HepG2 (cell line): ENCODE data around the gene HSPB8. TPM values are rescaled to one million over a fixed set of nuclear protein-coding genes. Genes with fewer than 3 reads are reported as not detected.

Experiments used
- ATAC-seq: fragments of 200-7000 bp; cut with Tn5 transposase; 3 replicates; pipeline ENCODE4 v1.9.1; 2020; ENCODE audit warnings: mild to moderate bottlenecking, moderate library complexity
- BruUV-seq: library from RNA; stranded (reverse); fragments of 400-500 nt; replicated peaks from 2 replicates; lab custom pipeline; 2021; lab: Mats Ljungman, UMichigan
- CTCF ChIA-PET: fragments of 300-600 bp; formaldehyde crosslinking; extraction: SDS; loops from one replicate; lab custom pipeline; 2021; ENCODE audit warnings: low total read pairs, inconsistent platforms, low intra/inter-chr PET ratio; lab: Yijun Ruan, JAX
- POLR2A ChIA-PET: fragments of 350-600 bp; sonication (Branson Sonifier 250); formaldehyde crosslinking; loops from one replicate; lab custom pipeline; 2020; ENCODE audit warnings: antibody characterized with exemption, inconsistent platforms; lab: Yijun Ruan, JAX
- DNase-seq: peaks from one replicate; pipeline ENCODE4 v3.0.0-alpha.2; 2015; ENCODE audit warnings: low spot score
- FAIRE-seq: peaks from 3 replicates; lab custom pipeline; 2011; peaks lifted over from hg19 to GRCh38; lab: Jason Lieb, UNC
- H2AFZ ChIP-seq: one replicate; pipeline ENCODE4 v1.6.1; 2011; ENCODE audit warnings: low read length, inconsistent platforms
- H3K27ac ChIP-seq: fragments of 300-600 bp; 3 replicates; pipeline ENCODE4 v1.8.0; 2011; ENCODE audit warnings: mixed run types, mild to moderate bottlenecking, mixed read lengths, low read length, inconsistent platforms; ENCODE audit not compliant: insufficient read depth; ENCODE audit errors: extremely low read length
- H3K27me3 ChIP-seq, 2 experiments: fragments of 200-600 bp in 1 of 2; 2 replicates in 1 of 2; 3 replicates in 1 of 2; pipeline versions ENCODE4 v1.6.0 to v1.8.0; 2011; ENCODE audit warnings: low read length in 2 of 2, mild to moderate bottlenecking in 2 of 2, moderate library complexity in 2 of 2, inconsistent platforms in 1 of 2; ENCODE audit not compliant: insufficient read depth in 2 of 2, control insufficient read depth in 1 of 2
- H3K36me3 ChIP-seq, 2 experiments: fragments of 200-600 bp in 1 of 2; replicated peaks in 1 of 2; 2 replicates in 1 of 2; 3 replicates in 1 of 2; pipeline versions ENCODE4 v1.5.1 to v1.8.0; 2011; ENCODE audit warnings: low read length in 2 of 2, inconsistent platforms in 1 of 2; ENCODE audit not compliant: insufficient read depth in 2 of 2, control insufficient read depth in 1 of 2
- H3K4me1 ChIP-seq: 2 replicates; pipeline ENCODE4 v1.5.1; 2012; ENCODE audit warnings: low read length, inconsistent platforms; ENCODE audit not compliant: insufficient read depth
- H3K4me2 ChIP-seq: 2 replicates; pipeline ENCODE4 v1.6.0; 2011; ENCODE audit warnings: low read depth, low read length, inconsistent platforms
- H3K4me3 ChIP-seq, 3 experiments: fragments of 200-600 bp in 1 of 3; sonication (generic), shearing (Covaris generic) in 1 of 3; replicated peaks in 1 of 3; 2 replicates each; pipeline ENCODE4 v1.5.1; 2011 to 2016; ENCODE audit warnings: low read length in 3 of 3, inconsistent platforms in 2 of 3, low read depth in 2 of 3, mild to moderate bottlenecking in 2 of 3, control low read depth in 1 of 3, mixed read lengths in 1 of 3; ENCODE audit not compliant: insufficient read depth in 1 of 3
- H3K79me2 ChIP-seq: one replicate; pipeline ENCODE4 v1.6.1; 2011; ENCODE audit warnings: low read length, inconsistent platforms; ENCODE audit not compliant: insufficient read depth
- H3K9ac ChIP-seq: 2 replicates; pipeline ENCODE4 v1.6.0; 2011; ENCODE audit warnings: mild to moderate bottlenecking, low read depth, low read length, inconsistent platforms; ENCODE audit not compliant: insufficient read depth
- H3K9me3 ChIP-seq: 2 replicates; pipeline ENCODE4 v1.5.1; 2012; ENCODE audit warnings: mild to moderate bottlenecking, low read length
- H4K20me1 ChIP-seq: 2 replicates; pipeline ENCODE4 v1.6.0; 2011; ENCODE audit warnings: inconsistent platforms, mild to moderate bottlenecking, low read length, moderate library complexity; ENCODE audit not compliant: insufficient read depth
- BHLHE40 ChIP-seq: IDR thresholded peaks from 2 replicates; pipeline ENCODE4 v1.6.1; 2011; ENCODE audit warnings: low read length, improper control_type of control experiment
- TEAD2 ChIP-seq: sonication (generic); formaldehyde crosslinking; IDR thresholded peaks from 2 replicates; pipeline ENCODE4 v1.9.0; 2021; ENCODE audit warnings: missing genetic modification reagents
- THAP9 ChIP-seq: sonication (generic); formaldehyde crosslinking; IDR thresholded peaks from 2 replicates; pipeline ENCODE4; 2020; ENCODE audit warnings: missing genetic modification reagents, mild to moderate bottlenecking, borderline replicate concordance
- ZNF646 ChIP-seq: sonication (generic); formaldehyde crosslinking; IDR thresholded peaks from 2 replicates; pipeline ENCODE4 v1.9.0; 2021; ENCODE audit warnings: mild to moderate bottlenecking, missing genetic modification reagents
- WGBS: methylation state at CpG from one replicate; pipeline ENCODE4 v1.1.6; 2017; ENCODE audit warnings: low lambda C conversion rate; 5-methylcytosine and 5-hydroxymethylcytosine counted together
- in situ Hi-C: cut with HindIII; loops from 2 replicates; pipeline ENCODE4 v1.10.0; 2017; ENCODE audit warnings: low pct_unique_long_range_greater_than_20kb; ENCODE audit not compliant: extremely low pct_ligation_motif_present
- intact Hi-C: fragments of 100-400 bp; cut with micrococcal nuclease; formaldehyde crosslinking; loops from one replicate; pipeline ENCODE4 v1.10.0; 2022; ENCODE audit not compliant: unreplicated experiment
- polyA plus RNA-seq, 8 experiments: library from polyadenylated mRNA; depleted of rRNA in 3 of 8; stranded (reverse) in 7 of 8; unstranded in 1 of 8; fragments of >200 nt; fragmentation: Illumina TruSeq in 4 of 8; extraction: Trizol in 4 of 8; gene quantifications; 2 replicates each; pipeline versions ENCODE4 v1.2.1 to v1.2.3, GENCODE V29; 2011 to 2016; ENCODE audit warnings: low read depth in 4 of 8, missing spikeins in 1 of 8, mixed read lengths in 1 of 8; ENCODE audit not compliant: insufficient read depth in 1 of 8
- total RNA-seq, 5 experiments: library from RNA; depleted of rRNA; stranded (reverse); fragments of >200 nt; fragmentation: Illumina TruSeq; extraction: Trizol; gene quantifications; 2 replicates each; pipeline ENCODE4 v1.2.3, GENCODE V29; 2016; ENCODE audit warnings: low read depth in 1 of 5

The HSPB8 gene
- total and polyA plus RNA-seq, 2 of the 13 experiments (the other 11 are each of a cell fraction or from before 2014, with no cell fraction given) = 0.49 to 0.54 TPM

- TF ChIP-seq THAP9 (CRISPR knock-in tag) = no peak
Measured at GRCh38 chr12:119171291-119171690, 7.4 kb upstream of the HSPB8 start (continued).

- ATAC-seq = no peak
- H3K4me2 ChIP-seq = no peak overlapping the region
- no peaks in the 10 kb centered on the region for H4K20me1 ChIP-seq
- no TSS peak for BruUV-seq
- H3K9me3 ChIP-seq = no peaks in the 10 kb centered on the region
- intact Hi-C loops = no loop called here
- no peaks in the 10 kb centered on the region for H3K36me3 ChIP-seq
- TF ChIP-seq ZNF646 (CRISPR knock-in tag) (no peak), TEAD2 (CRISPR knock-in tag) (no peak), BHLHE40 (no peak)
- TF ChIP-seq, all 625 proteins: peak for 0
- no peaks in the 10 kb centered on the region for H3K4me1 ChIP-seq
- FAIRE-seq (no peak), DNase-seq (no peak)
- no peak overlapping the region for H3K27ac ChIP-seq
- H3K4me3 ChIP-seq = no peak overlapping the region
- in situ Hi-C loops = no loop called here
- no peaks in the 10 kb centered on the region; a peak in 1 of 5 replicates for H3K27me3 ChIP-seq
- CTCF ChIA-PET = no interaction called here
- no peak overlapping the region for H3K9ac ChIP-seq
- H2AFZ ChIP-seq = no peak overlapping the region
- 44% methylated on average over 15 of the region's 15 CpGs for WGBS
- no peaks in the 10 kb centered on the region for H3K79me2 ChIP-seq
- POLR2A ChIA-PET = no interaction called here
Measured at GRCh38 chr12:119171691-119172425, 6.9 kb upstream of the HSPB8 start.
